GM18858 (cell line): Measurements from ENCODE around the gene SERPINE1.

Experiments
- ATAC-seq: cut with Tn5 transposase; IDR thresholded peaks from one replicate; pipeline ENCODE4 v1.9.1; 2021; ENCODE audit not compliant: unreplicated experiment

Gene SERPINE1

DNA sequence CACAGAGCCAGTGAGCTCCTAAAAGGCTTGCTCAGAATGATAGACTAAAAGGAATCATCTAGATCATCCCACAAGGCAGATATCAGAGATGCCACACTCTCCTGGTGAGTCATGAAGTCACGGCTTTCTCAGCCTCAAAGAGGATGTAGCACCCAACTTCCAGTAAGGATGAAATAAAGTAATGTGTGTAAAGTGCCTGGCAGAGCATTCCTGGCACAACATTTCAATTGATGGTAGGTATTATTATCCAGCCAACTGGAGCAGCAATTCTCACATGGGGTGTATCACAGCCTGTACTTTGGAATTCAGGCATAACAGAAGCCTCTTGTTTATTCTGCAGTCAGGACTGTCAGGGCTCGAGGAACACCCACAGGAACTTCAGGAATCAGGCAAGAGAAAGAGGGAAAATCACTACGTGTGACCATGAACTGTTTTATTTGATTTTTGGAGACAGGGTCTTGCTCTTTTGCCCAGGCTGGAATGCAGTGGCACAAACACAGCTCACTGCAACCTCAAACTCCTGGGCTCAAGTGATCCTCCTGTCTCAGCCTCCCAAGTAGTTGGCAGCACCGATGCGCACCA lies 58.4 kb downstream of the SERPINE1 start:
- ATAC-seq: no peak

DNA sequence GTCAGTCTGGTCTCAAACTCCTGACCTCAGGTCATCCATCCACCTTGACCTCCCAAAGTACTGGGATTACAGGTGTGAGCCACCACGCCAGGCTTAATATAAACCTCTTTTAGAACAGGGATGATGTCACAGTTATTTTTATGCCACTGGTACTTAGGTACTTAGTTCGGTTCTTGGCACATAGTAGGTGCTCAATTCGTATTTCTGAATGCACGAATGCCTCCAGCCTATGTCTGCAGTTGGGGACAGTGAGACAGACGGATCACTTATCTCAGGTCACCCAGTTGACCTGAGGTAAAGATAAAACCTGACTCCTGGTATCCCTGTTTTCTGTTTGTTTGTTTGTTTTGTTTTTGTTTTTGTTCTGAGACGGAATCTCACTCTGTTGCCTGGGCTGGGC lies 59.3 kb downstream of the SERPINE1 start:
- ATAC-seq: no peak

- no peak for ATAC-seq
Observed at GRCh38 chr7:101186844-101187428, 60.0 kb downstream of the SERPINE1 start.
